K562 (cell line): Measurements from ENCODE around the gene LRP1. TPM values are rescaled to one million over a fixed set of nuclear protein-coding genes. Genes with fewer than 3 reads are reported as not detected.

ENCODE experiments used
- HDAC2 ChIP-seq: fragments of 450-650 bp; IDR thresholded peaks from 2 replicates; pipeline ENCODE4 v1.6.1; 2016; ENCODE audit warnings: mild to moderate bottlenecking
- L3MBTL2 ChIP-seq: fragments of 450-650 bp; IDR thresholded peaks from 2 replicates; pipeline ENCODE4 v1.6.1; 2016; ENCODE audit warnings: mild to moderate bottlenecking, moderate library complexity
- PHF8 ChIP-seq: fragments of 200-600 bp; sonication (generic); IDR thresholded peaks from 2 replicates; pipeline ENCODE4 v1.6.1; 2012; ENCODE audit warnings: mixed run types, mild to moderate bottlenecking, inconsistent platforms, low read length, moderate library complexity, borderline replicate concordance
- POLR2B ChIP-seq: fragments of 450-650 bp; IDR thresholded peaks from 2 replicates; pipeline ENCODE4 v1.6.1; 2018; ENCODE audit warnings: low read depth; ENCODE audit not compliant: partially characterized antibody
- POU5F1 ChIP-seq: fragments of 150-350 bp; IDR thresholded peaks from 2 replicates; pipeline ENCODE4 v1.6.1; 2014; ENCODE audit warnings: borderline replicate concordance, low read length, low read depth, mild to moderate bottlenecking; ENCODE audit not compliant: partially characterized antibody
- PRMT5 ChIP-seq: sonication (generic); formaldehyde crosslinking; IDR thresholded peaks from 2 replicates; pipeline ENCODE4 v1.5.0; 2020; ENCODE audit warnings: missing genetic modification reagents
- SNRNP70 ChIP-seq: fragments of 200-400 bp; formaldehyde crosslinking; optimal IDR thresholded peaks from 2 replicates; pipeline ENCODE3; 2017; ENCODE audit warnings: low read depth, low read length
- SUPT5H ChIP-seq: fragments of 450-650 bp; IDR thresholded peaks from 2 replicates; pipeline ENCODE4 v1.6.1; 2016
- ZNF12 ChIP-seq: sonication (generic); formaldehyde crosslinking; IDR thresholded peaks from 2 replicates; pipeline ENCODE4 v1.4.0; 2020; ENCODE audit warnings: mild to moderate bottlenecking, missing genetic modification reagents
- ZNF143 ChIP-seq: sonication (generic); formaldehyde crosslinking; IDR thresholded peaks from 2 replicates; pipeline ENCODE4 v1.9.0; 2022; ENCODE audit warnings: mild to moderate bottlenecking, missing genetic modification reagents
- ZNF830 ChIP-seq: fragments of 250-450 bp; sonication (Bioruptor Pico); IDR thresholded peaks from 2 replicates; pipeline ENCODE4 v1.5.0; 2021; ENCODE audit warnings: mild to moderate bottlenecking
- polyA plus RNA-seq, 8 experiments: library from polyadenylated mRNA; depleted of rRNA in 4 of 8; stranded (reverse) in 5 of 8; unstranded in 3 of 8; fragments of >200 nt; fragmentation: Nextera tagmentation in 2 of 8; fragmentation: Illumina TruSeq in 1 of 8; extraction: Ambion mirVana in 2 of 8; extraction: Trizol in 1 of 8; gene quantifications; 2 replicates each; pipeline versions ENCODE4 v1.2.1 to v1.2.3, GENCODE V29; 2011 to 2014; ENCODE audit warnings: inconsistent platforms in 1 of 8, missing spikeins in 1 of 8
- total RNA-seq, 7 experiments: library from RNA; depleted of rRNA in 6 of 7; stranded (reverse); fragments of >200 nt in 6 of 7; fragmentation: Illumina TruSeq in 2 of 7; extraction: Trizol in 2 of 7; gene quantifications; 2 replicates each; pipeline versions ENCODE4 v1.2.1 to v1.2.3, GENCODE V29; 2011 to 2021; ENCODE audit warnings: low replicate concordance in 1 of 7
- TF ChIP-seq, protein P1 (sequence below): fragments of 450-650 bp; IDR thresholded peaks from 2 replicates; pipeline ENCODE4 v1.6.1; 2017; ENCODE audit warnings: antibody characterized with exemption, mild to moderate bottlenecking
- TF ChIP-seq, protein P2 (sequence below), 2 experiments: fragments of 450-650 bp; IDR thresholded peaks; 2 replicates each; pipeline ENCODE4 v1.6.1; 2018; ENCODE audit warnings: mild to moderate bottlenecking in 2 of 2, low read depth in 1 of 2; ENCODE audit not compliant: partially characterized antibody in 2 of 2
- TF ChIP-seq, protein P3 (sequence below): fragments of 450-650 bp; formaldehyde crosslinking; IDR thresholded peaks from 2 replicates; pipeline ENCODE4 v1.4.0; 2020; ENCODE audit warnings: mild to moderate bottlenecking, mixed read lengths
- TF ChIP-seq, protein P4 (sequence below): sonication (generic); formaldehyde crosslinking; IDR thresholded peaks from 2 replicates; pipeline ENCODE4 v1.8.0; 2022; ENCODE audit warnings: mild to moderate bottlenecking, missing genetic modification reagents
- TF ChIP-seq, protein P5 (sequence below): sonication (generic); formaldehyde crosslinking; IDR thresholded peaks from 2 replicates; pipeline ENCODE4 v1.9.0; 2022; ENCODE audit warnings: mild to moderate bottlenecking, missing genetic modification reagents

LRP1 gene
- total and polyA plus RNA-seq, 9 of the 15 experiments (the other 6 are each of a cell fraction or from before 2014, with no cell fraction given) = 0.04 to 0.64 (median 0.19) TPM; not detected in 2

DNA sequence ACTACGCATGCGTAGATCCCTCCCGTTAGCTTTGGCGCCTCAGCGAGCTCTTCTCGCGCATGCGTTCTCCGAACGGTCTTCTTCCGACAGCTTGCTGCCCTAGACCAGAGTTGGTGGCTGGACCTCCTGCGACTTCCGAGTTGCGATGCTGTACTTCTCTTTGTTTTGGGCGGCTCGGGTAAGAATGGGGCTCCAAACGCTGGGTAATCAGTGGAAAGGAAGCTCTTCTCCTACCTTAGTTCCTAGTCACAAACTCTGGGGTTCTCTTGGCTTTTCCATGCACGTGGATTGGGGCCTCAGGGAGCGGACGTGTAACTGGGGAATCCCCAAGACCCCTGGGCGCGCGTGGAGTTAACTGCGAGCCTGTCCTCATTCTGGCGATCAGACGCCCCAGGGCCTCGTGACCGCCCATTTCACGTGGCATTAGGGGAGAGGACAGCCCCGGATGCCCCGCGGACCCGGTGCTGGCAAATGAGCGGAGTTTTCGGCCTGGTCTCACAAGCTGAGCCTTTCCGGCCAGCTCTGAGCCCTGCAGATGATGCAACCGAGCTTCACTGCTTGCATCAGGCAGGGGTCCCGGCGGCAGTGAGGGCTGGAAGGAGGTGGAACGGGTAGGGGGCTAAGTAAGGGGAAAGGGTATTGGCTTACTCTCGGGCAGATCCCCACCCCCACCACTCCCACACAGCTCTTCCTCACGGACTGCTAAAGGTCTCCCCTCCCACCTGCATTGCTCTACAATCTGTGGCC lies 101.5 kb downstream of the LRP1 start, which contains the start of gene SHMT2 (continued):
- TF ChIP-seq ZNF830 (CRISPR knock-in tag) (no peak), L3MBTL2 (peak; percentile 81), PRMT5 (no peak), ZNF143 (CRISPR knock-in tag) (peak; percentile 87; the same call in 1 of the 2 replicates), ZNF12 (CRISPR knock-in tag) (peak; percentile 71), POU5F1 (peak; percentile 36), SUPT5H (peak; percentile 73), HDAC2 (peak; percentile 63; the same call in 1 of the 2 replicates), PHF8 (peak; percentile 66; the same call in 1 of the 2 replicates), POLR2B (peak; percentile 84), SNRNP70 (no peak)
- TF ChIP-seq, protein P1, sequence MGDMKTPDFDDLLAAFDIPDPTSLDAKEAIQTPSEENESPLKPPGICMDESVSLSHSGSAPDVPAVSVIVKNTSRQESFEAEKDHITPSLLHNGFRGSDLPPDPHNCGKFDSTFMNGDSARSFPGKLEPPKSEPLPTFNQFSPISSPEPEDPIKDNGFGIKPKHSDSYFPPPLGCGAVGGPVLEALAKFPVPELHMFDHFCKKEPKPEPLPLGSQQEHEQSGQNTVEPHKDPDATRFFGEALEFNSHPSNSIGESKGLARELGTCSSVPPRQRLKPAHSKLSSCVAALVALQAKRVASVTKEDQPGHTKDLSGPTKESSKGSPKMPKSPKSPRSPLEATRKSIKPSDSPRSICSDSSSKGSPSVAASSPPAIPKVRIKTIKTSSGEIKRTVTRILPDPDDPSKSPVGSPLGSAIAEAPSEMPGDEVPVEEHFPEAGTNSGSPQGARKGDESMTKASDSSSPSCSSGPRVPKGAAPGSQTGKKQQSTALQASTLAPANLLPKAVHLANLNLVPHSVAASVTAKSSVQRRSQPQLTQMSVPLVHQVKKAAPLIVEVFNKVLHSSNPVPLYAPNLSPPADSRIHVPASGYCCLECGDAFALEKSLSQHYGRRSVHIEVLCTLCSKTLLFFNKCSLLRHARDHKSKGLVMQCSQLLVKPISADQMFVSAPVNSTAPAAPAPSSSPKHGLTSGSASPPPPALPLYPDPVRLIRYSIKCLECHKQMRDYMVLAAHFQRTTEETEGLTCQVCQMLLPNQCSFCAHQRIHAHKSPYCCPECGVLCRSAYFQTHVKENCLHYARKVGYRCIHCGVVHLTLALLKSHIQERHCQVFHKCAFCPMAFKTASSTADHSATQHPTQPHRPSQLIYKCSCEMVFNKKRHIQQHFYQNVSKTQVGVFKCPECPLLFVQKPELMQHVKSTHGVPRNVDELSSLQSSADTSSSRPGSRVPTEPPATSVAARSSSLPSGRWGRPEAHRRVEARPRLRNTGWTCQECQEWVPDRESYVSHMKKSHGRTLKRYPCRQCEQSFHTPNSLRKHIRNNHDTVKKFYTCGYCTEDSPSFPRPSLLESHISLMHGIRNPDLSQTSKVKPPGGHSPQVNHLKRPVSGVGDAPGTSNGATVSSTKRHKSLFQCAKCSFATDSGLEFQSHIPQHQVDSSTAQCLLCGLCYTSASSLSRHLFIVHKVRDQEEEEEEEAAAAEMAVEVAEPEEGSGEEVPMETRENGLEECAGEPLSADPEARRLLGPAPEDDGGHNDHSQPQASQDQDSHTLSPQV = peak; percentile 43
- TF ChIP-seq, protein P2, sequence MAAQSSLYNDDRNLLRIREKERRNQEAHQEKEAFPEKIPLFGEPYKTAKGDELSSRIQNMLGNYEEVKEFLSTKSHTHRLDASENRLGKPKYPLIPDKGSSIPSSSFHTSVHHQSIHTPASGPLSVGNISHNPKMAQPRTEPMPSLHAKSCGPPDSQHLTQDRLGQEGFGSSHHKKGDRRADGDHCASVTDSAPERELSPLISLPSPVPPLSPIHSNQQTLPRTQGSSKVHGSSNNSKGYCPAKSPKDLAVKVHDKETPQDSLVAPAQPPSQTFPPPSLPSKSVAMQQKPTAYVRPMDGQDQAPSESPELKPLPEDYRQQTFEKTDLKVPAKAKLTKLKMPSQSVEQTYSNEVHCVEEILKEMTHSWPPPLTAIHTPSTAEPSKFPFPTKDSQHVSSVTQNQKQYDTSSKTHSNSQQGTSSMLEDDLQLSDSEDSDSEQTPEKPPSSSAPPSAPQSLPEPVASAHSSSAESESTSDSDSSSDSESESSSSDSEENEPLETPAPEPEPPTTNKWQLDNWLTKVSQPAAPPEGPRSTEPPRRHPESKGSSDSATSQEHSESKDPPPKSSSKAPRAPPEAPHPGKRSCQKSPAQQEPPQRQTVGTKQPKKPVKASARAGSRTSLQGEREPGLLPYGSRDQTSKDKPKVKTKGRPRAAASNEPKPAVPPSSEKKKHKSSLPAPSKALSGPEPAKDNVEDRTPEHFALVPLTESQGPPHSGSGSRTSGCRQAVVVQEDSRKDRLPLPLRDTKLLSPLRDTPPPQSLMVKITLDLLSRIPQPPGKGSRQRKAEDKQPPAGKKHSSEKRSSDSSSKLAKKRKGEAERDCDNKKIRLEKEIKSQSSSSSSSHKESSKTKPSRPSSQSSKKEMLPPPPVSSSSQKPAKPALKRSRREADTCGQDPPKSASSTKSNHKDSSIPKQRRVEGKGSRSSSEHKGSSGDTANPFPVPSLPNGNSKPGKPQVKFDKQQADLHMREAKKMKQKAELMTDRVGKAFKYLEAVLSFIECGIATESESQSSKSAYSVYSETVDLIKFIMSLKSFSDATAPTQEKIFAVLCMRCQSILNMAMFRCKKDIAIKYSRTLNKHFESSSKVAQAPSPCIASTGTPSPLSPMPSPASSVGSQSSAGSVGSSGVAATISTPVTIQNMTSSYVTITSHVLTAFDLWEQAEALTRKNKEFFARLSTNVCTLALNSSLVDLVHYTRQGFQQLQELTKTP (IDR thresholded peaks at IDR 0.05; ENCODE audit: low read depth in 1 of 2, partially characterized antibody in 2 of 2) = no peak
- TF ChIP-seq, protein P3, sequence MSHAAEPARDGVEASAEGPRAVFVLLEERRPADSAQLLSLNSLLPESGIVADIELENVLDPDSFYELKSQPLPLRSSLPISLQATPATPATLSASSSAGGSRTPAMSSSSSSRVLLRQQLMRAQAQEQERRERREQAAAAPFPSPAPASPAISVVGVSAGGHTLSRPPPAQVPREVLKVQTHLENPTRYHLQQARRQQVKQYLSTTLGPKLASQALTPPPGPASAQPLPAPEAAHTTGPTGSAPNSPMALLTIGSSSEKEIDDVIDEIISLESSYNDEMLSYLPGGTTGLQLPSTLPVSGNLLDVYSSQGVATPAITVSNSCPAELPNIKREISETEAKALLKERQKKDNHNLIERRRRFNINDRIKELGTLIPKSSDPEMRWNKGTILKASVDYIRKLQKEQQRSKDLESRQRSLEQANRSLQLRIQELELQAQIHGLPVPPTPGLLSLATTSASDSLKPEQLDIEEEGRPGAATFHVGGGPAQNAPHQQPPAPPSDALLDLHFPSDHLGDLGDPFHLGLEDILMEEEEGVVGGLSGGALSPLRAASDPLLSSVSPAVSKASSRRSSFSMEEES (CRISPR knock-in tag) = 0 out of 2 replicates have a peak, but pooled peaks have one; percentile 10
- TF ChIP-seq, protein P4, sequence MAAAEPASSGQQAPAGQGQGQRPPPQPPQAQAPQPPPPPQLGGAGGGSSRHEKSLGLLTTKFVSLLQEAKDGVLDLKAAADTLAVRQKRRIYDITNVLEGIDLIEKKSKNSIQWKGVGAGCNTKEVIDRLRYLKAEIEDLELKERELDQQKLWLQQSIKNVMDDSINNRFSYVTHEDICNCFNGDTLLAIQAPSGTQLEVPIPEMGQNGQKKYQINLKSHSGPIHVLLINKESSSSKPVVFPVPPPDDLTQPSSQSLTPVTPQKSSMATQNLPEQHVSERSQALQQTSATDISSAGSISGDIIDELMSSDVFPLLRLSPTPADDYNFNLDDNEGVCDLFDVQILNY (CRISPR knock-in tag) = no peak
- TF ChIP-seq, protein P5, sequence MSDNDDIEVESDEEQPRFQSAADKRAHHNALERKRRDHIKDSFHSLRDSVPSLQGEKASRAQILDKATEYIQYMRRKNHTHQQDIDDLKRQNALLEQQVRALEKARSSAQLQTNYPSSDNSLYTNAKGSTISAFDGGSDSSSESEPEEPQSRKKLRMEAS = peak; percentile 76
